Hepatocyte (in vitro differentiated cells): Measurements from ENCODE around the gene FGF2. TPM values are rescaled to one million over a fixed set of nuclear protein-coding genes. Genes with fewer than 3 reads are reported as not detected.

Source experiments
- DNase-seq: peaks from one replicate; pipeline ENCODE4 v3.0.0-alpha.2; 2016; ENCODE audit warnings: low spot score
- H2AFZ ChIP-seq: fragments of 200-600 bp; sonication (generic); 2 replicates; pipeline ENCODE4 v1.6.0; 2016; ENCODE audit warnings: antibody characterized with exemption, mild to moderate bottlenecking
- H3K27ac ChIP-seq: fragments of 200-600 bp; sonication (generic); 2 replicates; pipeline ENCODE4 v1.5.1; 2016; ENCODE audit warnings: mild to moderate bottlenecking
- H3K27me3 ChIP-seq: fragments of 200-600 bp; sonication (generic); 2 replicates; pipeline ENCODE4 v1.6.1; 2016
- H3K36me3 ChIP-seq: fragments of 200-600 bp; sonication (generic); replicated peaks from 2 replicates; pipeline ENCODE4 v1.5.1; 2016; ENCODE audit warnings: low read depth; ENCODE audit not compliant: insufficient read depth
- H3K4me1 ChIP-seq: fragments of 200-600 bp; sonication (generic); 2 replicates; pipeline ENCODE4 v1.5.1; 2016; ENCODE audit warnings: mild to moderate bottlenecking, moderate library complexity; ENCODE audit not compliant: insufficient read depth
- H3K4me2 ChIP-seq: fragments of 200-600 bp; sonication (generic); 2 replicates; pipeline ENCODE4 v1.6.0; 2016
- H3K4me3 ChIP-seq: fragments of 200-600 bp; sonication (generic); 2 replicates; pipeline ENCODE4 v1.5.1; 2016; ENCODE audit warnings: mild to moderate bottlenecking
- H3K79me2 ChIP-seq: fragments of 200-600 bp; sonication (generic); 2 replicates; pipeline ENCODE4 v1.6.0; 2017; ENCODE audit warnings: mild to moderate bottlenecking
- H3K9me2 ChIP-seq: fragments of 200-600 bp; sonication (generic); replicated peaks from 2 replicates; pipeline ENCODE4 v1.6.0; 2017; ENCODE audit warnings: mild to moderate bottlenecking; ENCODE audit not compliant: insufficient read depth
- H3K9me3 ChIP-seq: fragments of 200-600 bp; sonication (generic); 2 replicates; pipeline ENCODE4 v1.5.1; 2016; ENCODE audit warnings: low read depth, mild to moderate bottlenecking
- H4K20me1 ChIP-seq: fragments of 200-600 bp; sonication (generic); 2 replicates; pipeline ENCODE4 v1.6.0; 2016; ENCODE audit warnings: mild to moderate bottlenecking; ENCODE audit not compliant: insufficient read depth, poor library complexity, severe bottlenecking
- EZH2 ChIP-seq: fragments of 200-600 bp; sonication (generic); IDR thresholded peaks from 2 replicates; pipeline ENCODE4 v1.6.1; 2016; ENCODE audit warnings: antibody characterized with exemption, mild to moderate bottlenecking, borderline replicate concordance
- EZH2phosphoT487 ChIP-seq: fragments of 200-600 bp; sonication (generic); IDR thresholded peaks from one replicate; pipeline ENCODE4 v1.6.1; 2018; ENCODE audit warnings: antibody characterized with exemption, mild to moderate bottlenecking, low read depth, moderate library complexity; ENCODE audit not compliant: unreplicated experiment, severe bottlenecking
- WGBS: methylation state at CpG from one replicate; pipeline ENCODE4 v1.1.6; 2016; ENCODE audit warnings: low lambda C conversion rate; ENCODE audit errors: missing lambda C conversion rate; 5-methylcytosine and 5-hydroxymethylcytosine counted together
- polyA plus RNA-seq: library from polyadenylated mRNA; unstranded; fragments of >200 nt; fragmentation: Nextera tagmentation; extraction: Ambion mirVana; gene quantifications from 2 replicates; pipeline ENCODE4 v1.2.1, GENCODE V29; 2016
- total RNA-seq: library from RNA; depleted of rRNA; stranded (reverse); fragments of >200 nt; gene quantifications from 2 replicates; pipeline ENCODE4 v1.2.3, GENCODE V29; 2014
- TF ChIP-seq, protein P1 (sequence below): fragments of 200-600 bp; sonication (generic); IDR thresholded peaks from 2 replicates; pipeline ENCODE4 v1.5.1; 2016; ENCODE audit warnings: antibody characterized with exemption, mild to moderate bottlenecking; ENCODE audit not compliant: poor library complexity

The FGF2 gene
- total and polyA plus RNA-seq, 2 experiments from 2014 or later = 3.9 to 9.7 TPM

DNA sequence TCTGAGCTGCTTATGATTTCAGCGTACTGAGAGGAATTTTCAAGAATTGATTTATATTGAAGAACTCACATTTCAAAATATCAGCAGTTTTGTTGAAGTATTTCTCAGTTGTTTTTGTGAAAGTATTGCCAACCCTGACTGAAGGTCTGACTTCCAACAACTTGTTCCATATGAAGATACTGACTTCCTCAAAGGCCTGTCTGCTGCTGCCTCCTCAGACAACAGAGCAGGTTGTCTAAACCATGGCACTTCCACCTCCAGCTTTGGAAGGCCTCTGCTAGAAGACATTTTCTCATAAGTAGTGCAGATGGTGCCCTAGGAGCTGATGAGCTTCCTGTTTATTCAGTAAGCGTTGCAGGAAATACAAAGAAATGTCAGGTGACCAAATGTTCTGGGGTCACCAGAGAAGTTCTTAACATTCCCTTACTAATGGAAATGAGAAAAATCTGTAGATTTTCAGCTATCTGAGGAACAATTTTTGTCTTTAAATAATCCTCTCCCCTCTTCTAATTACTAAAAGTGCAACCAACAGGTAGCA, 28.8 kb downstream of the FGF2 start:
- no peak for DNase-seq
- Histone ChIP-seq H3K9me2 (no peaks in the 10 kb centered on the region), H3K4me2 (no peak overlapping the region), H3K27me3 (no peaks in the 10 kb centered on the region), H3K4me3 (no peak overlapping the region), H3K27ac (no peak overlapping the region), H2AFZ (no peak overlapping the region), H3K79me2 (no peaks in the 10 kb centered on the region), H3K9me3 (no peaks in the 10 kb centered on the region), H3K36me3 (no peaks in the 10 kb centered on the region), H3K4me1 (peaks cover 6% of the 10 kb centered on the region), H4K20me1 (no peaks in the 10 kb centered on the region)
- TF ChIP-seq EZH2 (no peak), EZH2phosphoT487 (no peak)
- TF ChIP-seq, protein P1, sequence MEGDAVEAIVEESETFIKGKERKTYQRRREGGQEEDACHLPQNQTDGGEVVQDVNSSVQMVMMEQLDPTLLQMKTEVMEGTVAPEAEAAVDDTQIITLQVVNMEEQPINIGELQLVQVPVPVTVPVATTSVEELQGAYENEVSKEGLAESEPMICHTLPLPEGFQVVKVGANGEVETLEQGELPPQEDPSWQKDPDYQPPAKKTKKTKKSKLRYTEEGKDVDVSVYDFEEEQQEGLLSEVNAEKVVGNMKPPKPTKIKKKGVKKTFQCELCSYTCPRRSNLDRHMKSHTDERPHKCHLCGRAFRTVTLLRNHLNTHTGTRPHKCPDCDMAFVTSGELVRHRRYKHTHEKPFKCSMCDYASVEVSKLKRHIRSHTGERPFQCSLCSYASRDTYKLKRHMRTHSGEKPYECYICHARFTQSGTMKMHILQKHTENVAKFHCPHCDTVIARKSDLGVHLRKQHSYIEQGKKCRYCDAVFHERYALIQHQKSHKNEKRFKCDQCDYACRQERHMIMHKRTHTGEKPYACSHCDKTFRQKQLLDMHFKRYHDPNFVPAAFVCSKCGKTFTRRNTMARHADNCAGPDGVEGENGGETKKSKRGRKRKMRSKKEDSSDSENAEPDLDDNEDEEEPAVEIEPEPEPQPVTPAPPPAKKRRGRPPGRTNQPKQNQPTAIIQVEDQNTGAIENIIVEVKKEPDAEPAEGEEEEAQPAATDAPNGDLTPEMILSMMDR = no peak
- 63% methylated on average over 2 of the region's 2 CpGs for WGBS

DNA sequence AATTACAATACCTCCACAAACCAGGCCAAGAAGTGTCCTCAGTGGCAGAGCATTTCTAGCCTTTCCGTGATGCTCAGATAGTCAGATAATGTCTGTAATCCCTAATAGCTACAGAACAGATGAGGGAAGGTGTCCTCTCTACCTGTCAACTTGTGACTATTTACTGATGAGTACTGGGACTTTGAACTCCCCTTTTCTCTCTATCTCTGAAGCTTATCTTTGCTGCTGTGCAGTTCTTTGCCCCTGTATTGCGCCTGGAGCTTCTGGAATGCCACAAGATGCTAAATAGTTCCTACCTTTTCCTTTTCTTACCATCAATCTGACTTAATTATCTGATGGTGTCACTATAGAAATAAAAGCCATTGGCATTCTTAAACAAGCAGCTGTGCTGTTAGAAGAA, 30.5 kb downstream of the FGF2 start:
- no peak for DNase-seq
- Histone ChIP-seq H4K20me1 (no peaks in the 10 kb centered on the region), H3K4me1 (peaks cover 6% of the 10 kb centered on the region), H3K27me3 (no peaks in the 10 kb centered on the region), H2AFZ (no peak overlapping the region), H3K27ac (no peak overlapping the region), H3K79me2 (no peaks in the 10 kb centered on the region), H3K4me3 (no peak overlapping the region), H3K9me2 (no peaks in the 10 kb centered on the region), H3K36me3 (no peaks in the 10 kb centered on the region), H3K4me2 (no peak overlapping the region), H3K9me3 (no peaks in the 10 kb centered on the region)
- TF ChIP-seq EZH2phosphoT487 (no peak), EZH2 (no peak)
- TF ChIP-seq, protein P1 = no peak
- WGBS = 47% methylated on average over 2 of the region's 2 CpGs

DNA sequence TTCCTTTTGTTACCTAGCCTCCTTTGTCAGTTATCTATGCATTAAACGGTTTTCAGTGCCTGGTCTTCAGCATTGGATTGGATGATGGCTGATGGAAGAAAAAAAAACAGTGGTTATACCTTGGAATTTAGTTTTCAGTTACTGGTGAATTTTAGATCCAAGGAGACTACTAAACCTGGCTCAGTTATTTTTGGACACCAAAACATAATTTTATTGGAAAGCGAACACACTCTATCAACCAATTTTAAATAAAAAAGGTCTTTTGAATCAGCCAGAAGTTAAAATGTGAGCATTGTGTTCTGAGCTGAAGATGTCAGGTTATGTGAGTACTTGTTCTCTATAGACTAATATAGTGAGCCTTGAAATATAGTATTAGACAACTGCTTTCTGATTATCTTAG, 32.1 kb downstream of the FGF2 start:
- no peak for DNase-seq
- Histone ChIP-seq H3K36me3 (no peaks in the 10 kb centered on the region), H3K27ac (no peak overlapping the region), H3K4me1 (peaks cover 5% of the 10 kb centered on the region), H3K4me2 (no peak overlapping the region), H3K9me2 (no peaks in the 10 kb centered on the region), H3K4me3 (no peak overlapping the region), H3K79me2 (peaks cover 2% of the 10 kb centered on the region), H3K27me3 (no peaks in the 10 kb centered on the region), H4K20me1 (no peaks in the 10 kb centered on the region), H3K9me3 (no peaks in the 10 kb centered on the region), H2AFZ (no peak overlapping the region)
- TF ChIP-seq EZH2 = no peak
- 81% methylated on average over 2 of the region's 2 CpGs for WGBS

DNA sequence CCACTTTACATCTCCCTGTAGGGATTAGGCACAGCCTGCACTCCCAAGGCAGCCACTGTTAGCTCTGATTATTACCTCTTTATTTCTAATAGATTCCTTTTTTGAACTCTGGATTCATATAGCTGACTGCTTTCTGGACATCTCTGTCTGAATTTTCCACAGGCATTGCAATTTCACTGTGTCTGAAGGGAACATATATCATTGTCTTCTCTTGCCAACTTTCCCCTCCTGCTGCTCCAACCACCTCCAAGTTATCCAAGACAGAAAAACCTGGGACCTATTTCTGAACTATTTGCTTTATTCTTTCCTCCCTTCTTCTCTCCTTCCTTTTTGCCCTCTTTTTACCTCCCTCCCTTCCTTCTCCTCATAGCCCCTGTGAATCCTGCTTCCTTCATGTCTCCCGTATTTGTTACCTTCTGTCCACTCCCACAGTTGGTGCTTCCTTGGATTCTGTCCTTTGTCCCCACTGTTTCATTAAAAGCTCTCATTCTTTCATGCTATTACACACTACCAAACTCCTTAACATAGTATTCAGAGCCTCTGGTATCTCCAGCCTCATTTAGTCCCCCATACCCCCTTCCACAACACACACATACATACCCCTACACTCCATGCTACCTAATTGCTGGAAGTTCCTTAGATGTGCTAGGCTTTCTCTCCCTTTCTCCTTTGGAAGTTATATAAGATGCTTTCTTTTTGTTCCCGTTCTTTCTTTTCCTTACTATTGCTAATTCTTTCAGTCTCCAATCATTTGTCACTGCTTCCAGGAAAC, 34.7 kb downstream of the FGF2 start:
- TF ChIP-seq EZH2phosphoT487 = no peak
- TF ChIP-seq, protein P1 = no peak
- no peak for TF ChIP-seq EZH2
- no peaks in the 10 kb centered on the region for H3K4me1 ChIP-seq
- H2AFZ ChIP-seq = no peak overlapping the region
- WGBS = 97% methylated on average over 2 of the region's 2 CpGs
- no peaks in the 10 kb centered on the region for H3K9me3 ChIP-seq
- DNase-seq = no peak
- no peaks in the 10 kb centered on the region for H3K9me2 ChIP-seq
- H3K27ac ChIP-seq = no peak overlapping the region
- H3K4me2 ChIP-seq = no peak overlapping the region
- H3K27me3 ChIP-seq = no peaks in the 10 kb centered on the region
- peaks cover 9% of the 10 kb centered on the region for H3K79me2 ChIP-seq
- no peaks in the 10 kb centered on the region for H3K36me3 ChIP-seq
- H3K4me3 ChIP-seq = no peak overlapping the region
- no peaks in the 10 kb centered on the region for H4K20me1 ChIP-seq
